K562 (cell line): ENCODE data around the gene MCAT. TPM values are rescaled to one million over a fixed set of nuclear protein-coding genes. Genes with fewer than 3 reads are reported as not detected.

Experiments
- ATAC-seq: fragments of 200-7000 bp; cut with Tn5 transposase; 3 replicates; pipeline ENCODE4 v1.9.1; 2020; ENCODE audit warnings: moderate library complexity
- BruUV-seq: library from RNA; stranded (reverse); fragments of 400-500 nt; replicated peaks from 2 replicates; lab custom pipeline; 2021; lab: Mats Ljungman, UMichigan
- CTCF ChIA-PET: fragments of 300-600 bp; formaldehyde crosslinking; extraction: SDS; loops from one replicate; lab custom pipeline; 2021; ENCODE audit warnings: low intra/inter-chr PET ratio; lab: Yijun Ruan, JAX
- POLR2A ChIA-PET: fragments of 300-600, 350-650 bp; sonication (Branson Sonifier 250); formaldehyde crosslinking; extraction: SDS; loops from one replicate; lab custom pipeline; 2021; ENCODE audit warnings: antibody characterized with exemption, inconsistent platforms; lab: Yijun Ruan, JAX
- DNase-seq, 4 experiments: peaks; one replicate each; pipeline versions ENCODE4 v3.0.0 to v3.0.0-alpha.2; 2011 to 2018; ENCODE audit warnings: low spot score in 3 of 4, mixed read lengths in 3 of 4; ENCODE audit errors: extremely low read depth in 1 of 4
- FAIRE-seq: peaks from 2 replicates; lab custom pipeline; 2011; peaks lifted over from hg19 to GRCh38; lab: Jason Lieb, UNC
- H2AFZ ChIP-seq: 2 replicates; pipeline ENCODE4 v1.6.0; 2011; ENCODE audit warnings: low read depth, low read length, control low read depth, inconsistent platforms
- H3K27ac ChIP-seq: fragments of 200-600 bp; 3 replicates; pipeline ENCODE4 v1.8.0; 2011; ENCODE audit warnings: low read depth, mild to moderate bottlenecking, control low read depth, inconsistent platforms, low read length, moderate library complexity, mixed read lengths; ENCODE audit errors: extremely low read depth
- H3K27me3 ChIP-seq, 2 experiments: fragments of 300-600 bp in 1 of 2; 2 replicates in 1 of 2; 3 replicates in 1 of 2; pipeline versions ENCODE4 v1.6.0 to v1.8.0; 2011; ENCODE audit warnings: inconsistent platforms in 2 of 2, low read length in 2 of 2, mild to moderate bottlenecking in 1 of 2, mixed read lengths in 1 of 2, moderate library complexity in 1 of 2; ENCODE audit not compliant: control insufficient read depth in 2 of 2, insufficient read depth in 2 of 2
- H3K36me3 ChIP-seq: fragments of 300-600 bp; 3 replicates; pipeline ENCODE4 v1.8.0; 2011; ENCODE audit warnings: mild to moderate bottlenecking, low read length, inconsistent platforms; ENCODE audit not compliant: control insufficient read depth, insufficient read depth
- H3K4me1 ChIP-seq, 2 experiments: fragments of 200-600 bp in 1 of 2; replicated peaks in 1 of 2; 2 replicates in 1 of 2; 3 replicates in 1 of 2; pipeline versions ENCODE4 v1.5.1 to v1.8.0; 2011; ENCODE audit warnings: inconsistent platforms in 2 of 2, low read length in 2 of 2, mild to moderate bottlenecking in 1 of 2, mixed read lengths in 1 of 2, moderate library complexity in 1 of 2; ENCODE audit not compliant: control insufficient read depth in 2 of 2, insufficient read depth in 2 of 2
- H3K4me2 ChIP-seq: 2 replicates; pipeline ENCODE4 v1.6.1; 2011; ENCODE audit warnings: low read length, control low read depth, inconsistent platforms, mixed read lengths; ENCODE audit not compliant: insufficient read depth
- H3K4me3 ChIP-seq: fragments of 200-600 bp; sonication (generic), shearing (Covaris generic); 2 replicates; pipeline ENCODE4 v1.5.1; 2016; ENCODE audit warnings: control low read depth, inconsistent platforms
- H3K79me2 ChIP-seq: fragments of 200-600 bp; 3 replicates; pipeline ENCODE4 v1.8.0; 2011; ENCODE audit warnings: low read length, inconsistent platforms; ENCODE audit not compliant: control insufficient read depth, insufficient read depth
- H3K9ac ChIP-seq, 2 experiments: 2 replicates each; pipeline versions ENCODE4 v1.6.0 to v1.6.1; 2011; ENCODE audit warnings: low read depth in 2 of 2, low read length in 2 of 2, control low read depth in 1 of 2, inconsistent platforms in 1 of 2, mild to moderate bottlenecking in 1 of 2, mixed read lengths in 1 of 2; ENCODE audit not compliant: insufficient read depth in 1 of 2
- H3K9me1 ChIP-seq: one replicate; pipeline ENCODE4 v1.6.0; 2011; ENCODE audit warnings: inconsistent platforms, mild to moderate bottlenecking, low read length, moderate library complexity; ENCODE audit not compliant: control insufficient read depth, insufficient read depth
- H3K9me3 ChIP-seq: replicated peaks from 2 replicates; pipeline ENCODE4 v1.5.1; 2011; ENCODE audit warnings: low read depth, low read length, inconsistent platforms; ENCODE audit not compliant: control insufficient read depth, insufficient read depth
- H4K20me1 ChIP-seq: replicated peaks from 2 replicates; pipeline ENCODE4 v1.6.1; 2011; ENCODE audit warnings: low read length, inconsistent platforms, mixed read lengths; ENCODE audit not compliant: control insufficient read depth, insufficient read depth
- HDAC6 ChIP-seq: IDR thresholded peaks from 2 replicates; pipeline ENCODE4 v1.6.1; 2012; ENCODE audit warnings: low read depth, mild to moderate bottlenecking, control low read depth, inconsistent platforms, low read length, moderate library complexity
- HOXB6 ChIP-seq: fragments of 250-450 bp; sonication (Bioruptor Pico); IDR thresholded peaks from 2 replicates; pipeline ENCODE4 v1.5.1; 2022; ENCODE audit warnings: mild to moderate bottlenecking, borderline replicate concordance
- MCM2 ChIP-seq: fragments of 450-650 bp; IDR thresholded peaks from 2 replicates; pipeline ENCODE4 v1.6.1; 2017; ENCODE audit warnings: low read depth, mild to moderate bottlenecking
- MCM5 ChIP-seq: fragments of 450-650 bp; IDR thresholded peaks from 2 replicates; pipeline ENCODE4 v1.6.1; 2016; ENCODE audit warnings: low read depth
- POLR2G ChIP-seq: fragments of 200-400 bp; formaldehyde crosslinking; IDR thresholded peaks from 2 replicates; pipeline ENCODE4 v1.6.1; 2017; ENCODE audit warnings: low read depth, mild to moderate bottlenecking, antibody characterized with exemption, low read length, moderate library complexity
- RBFOX2 ChIP-seq: fragments of 200-400 bp; formaldehyde crosslinking; IDR thresholded peaks from 2 replicates; pipeline ENCODE4 v1.6.1; 2017; ENCODE audit warnings: low read depth, mild to moderate bottlenecking, low read length, moderate library complexity
- RBM25 ChIP-seq: fragments of 200-400 bp; formaldehyde crosslinking; IDR thresholded peaks from 2 replicates; pipeline ENCODE4 v1.6.1; 2018; ENCODE audit warnings: low read length, low read depth, moderate library complexity; ENCODE audit not compliant: severe bottlenecking
- RCOR1 ChIP-seq, 2 experiments: IDR thresholded peaks; 2 replicates each; pipeline ENCODE4 v1.6.1; 2012; ENCODE audit warnings: low read depth in 2 of 2, low read length in 2 of 2, borderline replicate concordance in 1 of 2, improper control_type of control experiment in 1 of 2
- U2AF2 ChIP-seq: fragments of 200-400 bp; formaldehyde crosslinking; optimal IDR thresholded peaks from 2 replicates; pipeline ENCODE3; 2017; ENCODE audit warnings: low read depth, mild to moderate bottlenecking, low read length
- WHSC1 ChIP-seq: IDR thresholded peaks from one replicate; pipeline ENCODE4 v1.6.1; 2012; ENCODE audit warnings: low read length, control low read depth, inconsistent platforms
- ZNF24 ChIP-seq: fragments of 450-650 bp; IDR thresholded peaks from 2 replicates; pipeline ENCODE4 v1.6.1; 2016
- ZNF589 ChIP-seq: fragments of 200-800 bp; sonication (Bioruptor generic); IDR thresholded peaks from 2 replicates; pipeline ENCODE4 v1.6.1; 2016; ENCODE audit warnings: low read depth, missing genetic modification characterization, missing compliant biosample characterization
- WGBS: fragments of 100-300 bp; shearing (Covaris generic); methylation state at CpG from one replicate; pipeline ENCODE4 v1.1.6; 2016; ENCODE audit warnings: low coverage, mixed read lengths; ENCODE audit not compliant: insufficient coverage; ENCODE audit errors: missing lambda C conversion rate; 5-methylcytosine and 5-hydroxymethylcytosine counted together
- in situ Hi-C: fragments of 300-500 bp; cut with MboI; formaldehyde crosslinking; loops from 4 replicates; pipeline ENCODE4 v1.15.0; 2018; ENCODE audit warnings: inconsistent platforms, mixed read lengths
- intact Hi-C: fragments of 100-400 bp; cut with micrococcal nuclease; formaldehyde crosslinking; loops from 2 replicates; pipeline ENCODE4 v1.14.2; 2022
- polyA plus RNA-seq, 8 experiments: library from polyadenylated mRNA; depleted of rRNA in 4 of 8; stranded (reverse) in 5 of 8; unstranded in 3 of 8; fragments of >200 nt; fragmentation: Nextera tagmentation in 2 of 8; fragmentation: Illumina TruSeq in 1 of 8; extraction: Ambion mirVana in 2 of 8; extraction: Trizol in 1 of 8; gene quantifications; 2 replicates each; pipeline versions ENCODE4 v1.2.1 to v1.2.3, GENCODE V29; 2011 to 2014; ENCODE audit warnings: inconsistent platforms in 1 of 8, missing spikeins in 1 of 8
- total RNA-seq, 7 experiments: library from RNA; depleted of rRNA in 6 of 7; stranded (reverse); fragments of >200 nt in 6 of 7; fragmentation: Illumina TruSeq in 2 of 7; extraction: Trizol in 2 of 7; gene quantifications; 2 replicates each; pipeline versions ENCODE4 v1.2.1 to v1.2.3, GENCODE V29; 2011 to 2021; ENCODE audit warnings: low replicate concordance in 1 of 7
- TF ChIP-seq, protein P1 (sequence below): fragments of 150-350 bp; conservative IDR thresholded peaks from 2 replicates; pipeline ENCODE4 v1.6.1; 2014; ENCODE audit warnings: low read length
- TF ChIP-seq, protein P2 (sequence below): fragments of 450-650 bp; IDR thresholded peaks from 2 replicates; pipeline ENCODE4 v1.6.1; 2017; ENCODE audit warnings: mild to moderate bottlenecking, moderate library complexity
- TF ChIP-seq, protein P3 (sequence below): fragments of 450-650 bp; formaldehyde crosslinking; IDR thresholded peaks from 2 replicates; pipeline ENCODE4 v1.4.0; 2020; ENCODE audit warnings: mild to moderate bottlenecking, moderate library complexity

The MCAT gene
- total and polyA plus RNA-seq, 9 of the 15 experiments (the other 6 are each of a cell fraction or from before 2014, with no cell fraction given): 3.3 to 27.8 (median 13.9) TPM

DNA sequence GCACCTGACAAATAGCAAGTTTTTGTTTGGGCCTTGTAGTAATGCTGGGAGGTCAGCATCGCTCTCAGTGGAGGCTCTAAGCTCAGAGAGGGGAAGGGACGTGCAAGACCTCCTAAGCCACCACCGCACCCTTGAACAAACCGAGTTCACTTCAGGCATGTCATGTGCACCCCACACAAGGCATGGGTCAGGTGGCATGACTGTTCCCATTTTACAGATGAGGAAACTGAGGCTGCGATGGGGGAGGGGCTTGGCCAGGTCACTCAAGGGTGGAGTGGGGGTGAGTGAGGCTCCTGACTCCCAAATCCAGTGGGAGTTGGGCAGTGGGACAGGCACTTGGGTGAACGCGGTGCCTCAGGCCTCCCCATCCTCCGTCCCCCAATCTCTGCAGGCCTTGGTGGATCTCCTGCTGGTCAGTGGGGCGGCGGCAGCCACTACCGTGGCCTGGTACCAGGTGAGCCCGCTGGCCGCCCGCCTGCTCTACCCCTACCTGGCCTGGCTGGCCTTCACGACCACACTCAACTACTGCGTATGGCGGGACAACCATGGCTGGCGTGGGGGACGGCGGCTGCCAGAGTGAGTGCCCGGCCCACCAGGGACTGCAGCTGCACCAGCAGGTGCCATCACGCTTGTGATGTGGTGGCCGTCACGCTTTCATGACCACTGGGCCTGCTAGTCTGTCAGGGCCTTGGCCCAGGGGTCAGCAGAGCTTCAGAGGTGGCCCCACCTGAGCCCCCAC, 19.4 kb upstream of the MCAT start:
- Histone ChIP-seq H3K79me2 (no peaks in the 10 kb centered on the region), H3K4me1 (peaks cover 11 to 66% of the 10 kb centered on the region in 2 experiments), H3K9ac (peak overlapping the region in 1 of 2 experiments; percentile 84; a peak in 2 of 4 replicates), H3K4me2 (no peak overlapping the region), H3K36me3 (peaks cover 24% of the 10 kb centered on the region; the same call in 1 of the 3 replicates), H3K9me1 (no peaks in the 10 kb centered on the region), H2AFZ (no peak overlapping the region), H3K27ac (no peak overlapping the region), H3K9me3 (no peaks in the 10 kb centered on the region), H3K27me3 (no peaks in the 10 kb centered on the region), H4K20me1 (no peaks in the 10 kb centered on the region), H3K4me3 (no peak overlapping the region)
- intact Hi-C loops (no loop called here), in situ Hi-C loops (no loop called here)
- ChIA-PET CTCF (no interaction called here), POLR2A (interaction anchor here (0.7 kb wide), 1 partner anchor 56 kb away, joined by 3 read pairs; no protein-coding TSS in a partner anchor)
- no peak for ATAC-seq
- no peak for FAIRE-seq
- no TSS peak for BruUV-seq
- no peak for DNase-seq
- WGBS: 91% methylated on average over 12 of the region's 24 CpGs
- TF ChIP-seq, protein P1, sequence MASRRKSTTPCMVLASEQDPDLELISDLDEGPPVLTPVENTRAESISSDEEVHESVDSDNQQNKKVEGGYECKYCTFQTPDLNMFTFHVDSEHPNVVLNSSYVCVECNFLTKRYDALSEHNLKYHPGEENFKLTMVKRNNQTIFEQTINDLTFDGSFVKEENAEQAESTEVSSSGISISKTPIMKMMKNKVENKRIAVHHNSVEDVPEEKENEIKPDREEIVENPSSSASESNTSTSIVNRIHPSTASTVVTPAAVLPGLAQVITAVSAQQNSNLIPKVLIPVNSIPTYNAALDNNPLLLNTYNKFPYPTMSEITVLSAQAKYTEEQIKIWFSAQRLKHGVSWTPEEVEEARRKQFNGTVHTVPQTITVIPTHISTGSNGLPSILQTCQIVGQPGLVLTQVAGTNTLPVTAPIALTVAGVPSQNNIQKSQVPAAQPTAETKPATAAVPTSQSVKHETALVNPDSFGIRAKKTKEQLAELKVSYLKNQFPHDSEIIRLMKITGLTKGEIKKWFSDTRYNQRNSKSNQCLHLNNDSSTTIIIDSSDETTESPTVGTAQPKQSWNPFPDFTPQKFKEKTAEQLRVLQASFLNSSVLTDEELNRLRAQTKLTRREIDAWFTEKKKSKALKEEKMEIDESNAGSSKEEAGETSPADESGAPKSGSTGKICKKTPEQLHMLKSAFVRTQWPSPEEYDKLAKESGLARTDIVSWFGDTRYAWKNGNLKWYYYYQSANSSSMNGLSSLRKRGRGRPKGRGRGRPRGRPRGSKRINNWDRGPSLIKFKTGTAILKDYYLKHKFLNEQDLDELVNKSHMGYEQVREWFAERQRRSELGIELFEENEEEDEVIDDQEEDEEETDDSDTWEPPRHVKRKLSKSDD: no peak
- TF ChIP-seq RBM25 (peak; percentile 51), HDAC6 (no peak), RCOR1 (IDR thresholded peaks at IDR 0.05; ENCODE audit: borderline replicate concordance in 1 of 2, low read depth in 2 of 2, low read length in 2 of 2) (peak in 1 of 2 experiments; percentile 52; a peak in 1 of 4 replicates), WHSC1 (no peak), HOXB6 (CRISPR knock-in tag) (no peak), POLR2G (0 out of 2 replicates have a peak, but pooled peaks have one; percentile 3), MCM2 (no peak), U2AF2 (no peak), RBFOX2 (peak; percentile 28; the same call in 1 of the 2 replicates), ZNF24 (no peak), MCM5 (no peak), ZNF589 (CRISPR knock-in tag) (no peak)
- TF ChIP-seq, protein P2, sequence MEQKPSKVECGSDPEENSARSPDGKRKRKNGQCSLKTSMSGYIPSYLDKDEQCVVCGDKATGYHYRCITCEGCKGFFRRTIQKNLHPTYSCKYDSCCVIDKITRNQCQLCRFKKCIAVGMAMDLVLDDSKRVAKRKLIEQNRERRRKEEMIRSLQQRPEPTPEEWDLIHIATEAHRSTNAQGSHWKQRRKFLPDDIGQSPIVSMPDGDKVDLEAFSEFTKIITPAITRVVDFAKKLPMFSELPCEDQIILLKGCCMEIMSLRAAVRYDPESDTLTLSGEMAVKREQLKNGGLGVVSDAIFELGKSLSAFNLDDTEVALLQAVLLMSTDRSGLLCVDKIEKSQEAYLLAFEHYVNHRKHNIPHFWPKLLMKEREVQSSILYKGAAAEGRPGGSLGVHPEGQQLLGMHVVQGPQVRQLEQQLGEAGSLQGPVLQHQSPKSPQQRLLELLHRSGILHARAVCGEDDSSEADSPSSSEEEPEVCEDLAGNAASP: no peak
- TF ChIP-seq, protein P3, sequence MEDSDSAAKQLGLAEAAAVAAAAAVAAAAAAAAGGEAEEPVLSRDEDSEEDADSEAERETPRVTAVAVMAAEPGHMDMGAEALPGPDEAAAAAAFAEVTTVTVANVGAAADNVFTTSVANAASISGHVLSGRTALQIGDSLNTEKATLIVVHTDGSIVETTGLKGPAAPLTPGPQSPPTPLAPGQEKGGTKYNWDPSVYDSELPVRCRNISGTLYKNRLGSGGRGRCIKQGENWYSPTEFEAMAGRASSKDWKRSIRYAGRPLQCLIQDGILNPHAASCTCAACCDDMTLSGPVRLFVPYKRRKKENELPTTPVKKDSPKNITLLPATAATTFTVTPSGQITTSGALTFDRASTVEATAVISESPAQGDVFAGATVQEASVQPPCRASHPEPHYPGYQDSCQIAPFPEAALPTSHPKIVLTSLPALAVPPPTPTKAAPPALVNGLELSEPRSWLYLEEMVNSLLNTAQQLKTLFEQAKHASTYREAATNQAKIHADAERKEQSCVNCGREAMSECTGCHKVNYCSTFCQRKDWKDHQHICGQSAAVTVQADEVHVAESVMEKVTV (CRISPR knock-in tag): no peak
